Measurements from ENCODE around the gene NPAT. TPM values are rescaled to one million over a fixed set of nuclear protein-coding genes. Genes with fewer than 3 reads are reported as not detected.

NPAT gene
- total and polyA plus RNA-seq, 9 of the 15 experiments (the other 6 are each of a cell fraction or from before 2014, with no cell fraction given) = 8.8 to 30.0 (median 22.1) TPM

- TF ChIP-seq, protein P1, sequence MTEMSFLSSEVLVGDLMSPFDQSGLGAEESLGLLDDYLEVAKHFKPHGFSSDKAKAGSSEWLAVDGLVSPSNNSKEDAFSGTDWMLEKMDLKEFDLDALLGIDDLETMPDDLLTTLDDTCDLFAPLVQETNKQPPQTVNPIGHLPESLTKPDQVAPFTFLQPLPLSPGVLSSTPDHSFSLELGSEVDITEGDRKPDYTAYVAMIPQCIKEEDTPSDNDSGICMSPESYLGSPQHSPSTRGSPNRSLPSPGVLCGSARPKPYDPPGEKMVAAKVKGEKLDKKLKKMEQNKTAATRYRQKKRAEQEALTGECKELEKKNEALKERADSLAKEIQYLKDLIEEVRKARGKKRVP (CRISPR knock-in tag; IDR thresholded peaks at IDR 0.05) = no peak
- TF ChIP-seq, protein P2, sequence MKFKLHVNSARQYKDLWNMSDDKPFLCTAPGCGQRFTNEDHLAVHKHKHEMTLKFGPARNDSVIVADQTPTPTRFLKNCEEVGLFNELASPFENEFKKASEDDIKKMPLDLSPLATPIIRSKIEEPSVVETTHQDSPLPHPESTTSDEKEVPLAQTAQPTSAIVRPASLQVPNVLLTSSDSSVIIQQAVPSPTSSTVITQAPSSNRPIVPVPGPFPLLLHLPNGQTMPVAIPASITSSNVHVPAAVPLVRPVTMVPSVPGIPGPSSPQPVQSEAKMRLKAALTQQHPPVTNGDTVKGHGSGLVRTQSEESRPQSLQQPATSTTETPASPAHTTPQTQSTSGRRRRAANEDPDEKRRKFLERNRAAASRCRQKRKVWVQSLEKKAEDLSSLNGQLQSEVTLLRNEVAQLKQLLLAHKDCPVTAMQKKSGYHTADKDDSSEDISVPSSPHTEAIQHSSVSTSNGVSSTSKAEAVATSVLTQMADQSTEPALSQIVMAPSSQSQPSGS (CRISPR knock-in tag; IDR thresholded peaks at IDR 0.05) = no peak
- TF ChIP-seq BRF1 (IDR thresholded peaks at IDR 0.05; ENCODE audit: borderline replicate concordance, extremely low read depth, insufficient read length) (no peak), TAF9B (IDR thresholded peaks at IDR 0.05; ENCODE audit: partially characterized antibody) (no peak), MEF2A (IDR thresholded peaks at IDR 0.05; ENCODE audit: control insufficient read depth, low read depth, low read length) (no peak), KDM4B (IDR thresholded peaks at IDR 0.05; ENCODE audit: borderline replicate concordance in 2 of 2, low read depth in 1 of 2) (no peak), MYC (IDR thresholded peaks at IDR 0.05; ENCODE audit: low read depth, low read length) (no peak), MYC (CRISPR knock-in tag; IDR thresholded peaks at IDR 0.05; ENCODE audit: borderline replicate concordance, low read depth) (no peak), ZNF232 (CRISPR knock-in tag; IDR thresholded peaks at IDR 0.05) (no peak), GABPA (tag; conservative IDR thresholded peaks at IDR 0.05; ENCODE audit: low read depth) (no peak), ZBTB34 (CRISPR knock-in tag; IDR thresholded peaks at IDR 0.05) (no peak), KLF13 (tag; IDR thresholded peaks at IDR 0.05; ENCODE audit: borderline replicate concordance, low read depth) (no peak), ZNF583 (CRISPR knock-in tag; IDR thresholded peaks at IDR 0.05) (no peak), ZNF586 (CRISPR knock-in tag; conservative IDR thresholded peaks at IDR 0.05) (no peak), ZFP36 (IDR thresholded peaks at IDR 0.05; ENCODE audit: low read depth, low read length, partially characterized antibody) (no peak), JUNB (CRISPR knock-in tag; conservative IDR thresholded peaks at IDR 0.05) (no peak), MED1 (CRISPR knock-in tag; IDR thresholded peaks at IDR 0.05; ENCODE audit: borderline replicate concordance) (no peak), ZFP30 (CRISPR knock-in tag; IDR thresholded peaks at IDR 0.05; ENCODE audit: borderline replicate concordance) (no peak)
- TF ChIP-seq, protein P3, sequence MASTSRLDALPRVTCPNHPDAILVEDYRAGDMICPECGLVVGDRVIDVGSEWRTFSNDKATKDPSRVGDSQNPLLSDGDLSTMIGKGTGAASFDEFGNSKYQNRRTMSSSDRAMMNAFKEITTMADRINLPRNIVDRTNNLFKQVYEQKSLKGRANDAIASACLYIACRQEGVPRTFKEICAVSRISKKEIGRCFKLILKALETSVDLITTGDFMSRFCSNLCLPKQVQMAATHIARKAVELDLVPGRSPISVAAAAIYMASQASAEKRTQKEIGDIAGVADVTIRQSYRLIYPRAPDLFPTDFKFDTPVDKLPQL (IDR thresholded peaks at IDR 0.05; ENCODE audit: extremely low read depth, insufficient read length) = no peak
- TF ChIP-seq, protein P4, sequence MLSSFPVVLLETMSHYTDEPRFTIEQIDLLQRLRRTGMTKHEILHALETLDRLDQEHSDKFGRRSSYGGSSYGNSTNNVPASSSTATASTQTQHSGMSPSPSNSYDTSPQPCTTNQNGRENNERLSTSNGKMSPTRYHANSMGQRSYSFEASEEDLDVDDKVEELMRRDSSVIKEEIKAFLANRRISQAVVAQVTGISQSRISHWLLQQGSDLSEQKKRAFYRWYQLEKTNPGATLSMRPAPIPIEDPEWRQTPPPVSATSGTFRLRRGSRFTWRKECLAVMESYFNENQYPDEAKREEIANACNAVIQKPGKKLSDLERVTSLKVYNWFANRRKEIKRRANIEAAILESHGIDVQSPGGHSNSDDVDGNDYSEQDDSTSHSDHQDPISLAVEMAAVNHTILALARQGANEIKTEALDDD (IDR thresholded peaks at IDR 0.05) = peak; percentile 70; the same call in 1 of the 2 replicates
Measured at GRCh38 chr11:108199446-108200321, 22.8 kb downstream of the NPAT start (continued).

Measured in K562 (cell line).